ENCODE data around the gene STRIP1.

STRIP1 gene, protein sequence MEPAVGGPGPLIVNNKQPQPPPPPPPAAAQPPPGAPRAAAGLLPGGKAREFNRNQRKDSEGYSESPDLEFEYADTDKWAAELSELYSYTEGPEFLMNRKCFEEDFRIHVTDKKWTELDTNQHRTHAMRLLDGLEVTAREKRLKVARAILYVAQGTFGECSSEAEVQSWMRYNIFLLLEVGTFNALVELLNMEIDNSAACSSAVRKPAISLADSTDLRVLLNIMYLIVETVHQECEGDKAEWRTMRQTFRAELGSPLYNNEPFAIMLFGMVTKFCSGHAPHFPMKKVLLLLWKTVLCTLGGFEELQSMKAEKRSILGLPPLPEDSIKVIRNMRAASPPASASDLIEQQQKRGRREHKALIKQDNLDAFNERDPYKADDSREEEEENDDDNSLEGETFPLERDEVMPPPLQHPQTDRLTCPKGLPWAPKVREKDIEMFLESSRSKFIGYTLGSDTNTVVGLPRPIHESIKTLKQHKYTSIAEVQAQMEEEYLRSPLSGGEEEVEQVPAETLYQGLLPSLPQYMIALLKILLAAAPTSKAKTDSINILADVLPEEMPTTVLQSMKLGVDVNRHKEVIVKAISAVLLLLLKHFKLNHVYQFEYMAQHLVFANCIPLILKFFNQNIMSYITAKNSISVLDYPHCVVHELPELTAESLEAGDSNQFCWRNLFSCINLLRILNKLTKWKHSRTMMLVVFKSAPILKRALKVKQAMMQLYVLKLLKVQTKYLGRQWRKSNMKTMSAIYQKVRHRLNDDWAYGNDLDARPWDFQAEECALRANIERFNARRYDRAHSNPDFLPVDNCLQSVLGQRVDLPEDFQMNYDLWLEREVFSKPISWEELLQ

GRCh38 chr1:110034451-110035235 lies at the start of gene STRIP1:
STRIP1 (plus strand) TSS chr1:110034624; CDS start chr1:110034638, 14 bp downstream.
- in situ Hi-C loops (cut with MboI; ENCODE audit: low sequenced_read_pairs) = no loop called here

GRCh38 chr1:109985247-109986053 lies 49.0 kb upstream of the STRIP1 start:
- in situ Hi-C loops (cut with MboI; ENCODE audit: low sequenced_read_pairs) = loop anchor here (5.0 to 10.0 kb wide), 3 partner anchors 208 to 441 kb away; partner anchors contain the start of genes GNAI3 and GSTM4

DNA sequence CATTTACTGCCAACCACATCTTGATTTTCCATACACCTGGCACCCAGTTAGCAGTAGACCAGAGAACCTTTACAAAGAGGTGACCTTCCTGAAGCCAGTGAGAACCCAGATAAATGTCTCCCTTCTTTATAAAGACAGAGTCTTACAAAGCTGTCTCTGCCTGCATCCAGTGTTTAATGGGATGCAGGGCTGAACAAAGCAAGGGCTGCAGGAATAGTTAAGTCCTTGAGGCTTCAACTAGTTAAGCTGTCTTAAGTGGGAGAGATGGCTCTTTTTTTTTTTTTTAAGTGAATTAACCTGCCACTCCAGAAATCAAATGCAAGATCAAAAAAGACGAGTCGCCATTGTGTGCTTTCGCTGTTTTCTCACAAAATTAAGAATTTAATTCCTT lies 48.4 kb upstream of the STRIP1 start:
- in situ Hi-C loops (cut with MboI; ENCODE audit: low sequenced_read_pairs) = loop anchor here (5.0 to 10.0 kb wide), 3 partner anchors 209 to 441 kb away; partner anchors contain the start of genes GNAI3 and GSTM4

DNA sequence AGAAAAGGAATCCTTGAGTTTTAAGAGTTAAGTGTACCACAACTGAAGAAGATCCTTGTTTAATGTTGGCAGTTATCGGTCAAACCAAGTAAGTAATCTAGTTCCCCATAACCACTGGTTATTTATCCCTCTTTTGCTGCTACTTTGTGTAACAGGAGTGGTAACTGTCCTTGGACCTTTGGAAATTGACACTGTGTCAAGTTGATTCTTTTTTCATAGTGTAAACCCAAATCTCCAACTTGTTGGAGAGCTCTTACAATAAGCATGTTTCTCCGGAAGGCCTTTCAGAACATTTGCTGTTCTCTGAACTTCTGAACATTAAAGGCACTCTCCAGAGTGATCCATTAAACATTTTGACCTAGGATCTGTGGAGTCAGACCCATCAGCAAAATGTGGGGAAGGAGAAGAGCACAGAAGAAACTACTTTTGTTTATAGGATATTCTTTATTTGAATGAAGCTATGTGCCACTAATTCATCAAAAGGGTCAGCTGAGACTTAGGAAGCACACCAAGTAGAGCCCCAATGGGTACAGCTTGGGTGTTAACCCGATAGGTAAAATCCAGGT lies 46.0 kb upstream of the STRIP1 start:
- in situ Hi-C loops (cut with MboI; ENCODE audit: low sequenced_read_pairs) = loop anchor here (5.0 to 10.0 kb wide), 3 partner anchors 211 to 444 kb away; partner anchors contain the start of genes GNAI3 and GSTM4

DNA sequence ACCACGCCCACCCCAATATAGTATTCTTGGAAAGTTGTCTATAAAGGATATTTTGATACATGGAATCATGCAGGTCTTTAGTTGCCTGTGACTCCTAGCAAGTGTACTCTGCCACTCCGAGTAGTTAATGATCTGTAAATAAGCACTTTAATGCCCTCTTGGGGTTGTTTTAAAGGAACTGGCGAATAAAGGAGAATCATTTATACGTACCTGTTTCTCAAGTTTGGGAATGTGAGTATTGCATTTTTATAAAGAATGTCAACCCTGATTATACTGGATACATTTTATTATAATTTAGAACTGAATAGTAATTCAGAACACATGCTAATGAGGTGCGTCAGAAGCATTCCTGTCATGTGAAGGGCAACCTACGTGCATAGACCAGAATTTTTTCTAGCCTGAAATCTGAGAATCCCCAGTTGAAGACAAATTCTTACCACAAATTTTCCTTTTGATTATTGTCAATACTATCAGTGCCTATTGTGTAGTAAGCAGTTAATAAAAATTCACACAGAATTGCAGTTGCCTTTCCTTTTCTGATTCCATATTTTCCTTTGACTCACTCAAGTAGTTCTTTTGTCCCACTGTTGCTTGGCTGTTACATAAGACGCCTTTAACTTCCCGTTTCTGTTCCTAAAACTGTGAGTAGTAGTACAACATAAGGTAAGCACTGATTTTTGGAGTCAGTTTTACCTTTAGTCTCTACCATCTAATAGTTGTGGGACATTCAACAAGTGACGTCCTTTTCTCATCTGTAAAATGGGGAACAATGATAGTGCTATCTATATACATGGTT lies 44.7 kb upstream of the STRIP1 start:
- in situ Hi-C loops (cut with MboI; ENCODE audit: low sequenced_read_pairs) = loop anchor here (5.0 to 10.0 kb wide), 3 partner anchors 212 to 445 kb away; partner anchors contain the start of genes GNAI3 and GSTM4

DNA sequence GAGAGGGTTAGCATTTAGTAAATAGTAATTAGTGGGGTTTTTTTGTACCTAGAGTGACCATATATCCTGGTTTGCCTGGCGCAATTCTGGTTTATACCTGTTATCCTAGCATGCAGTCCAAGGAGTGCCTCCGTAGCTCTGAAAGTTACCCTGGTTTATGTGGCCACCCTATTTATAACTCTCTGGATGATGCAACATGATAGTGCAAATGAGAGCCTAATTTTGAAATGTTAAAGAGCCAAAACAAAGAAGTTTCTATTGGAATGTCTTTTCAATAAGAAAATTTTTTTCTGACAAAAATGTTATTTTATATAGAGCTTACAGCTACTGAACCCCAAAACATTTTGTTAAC lies 44.1 kb upstream of the STRIP1 start:
- in situ Hi-C loops (cut with MboI; ENCODE audit: low sequenced_read_pairs) = no loop called here

GRCh38 chr1:109991400-109991925 lies 43.0 kb upstream of the STRIP1 start:
- in situ Hi-C loops (cut with MboI; ENCODE audit: low sequenced_read_pairs) = no loop called here

DNA sequence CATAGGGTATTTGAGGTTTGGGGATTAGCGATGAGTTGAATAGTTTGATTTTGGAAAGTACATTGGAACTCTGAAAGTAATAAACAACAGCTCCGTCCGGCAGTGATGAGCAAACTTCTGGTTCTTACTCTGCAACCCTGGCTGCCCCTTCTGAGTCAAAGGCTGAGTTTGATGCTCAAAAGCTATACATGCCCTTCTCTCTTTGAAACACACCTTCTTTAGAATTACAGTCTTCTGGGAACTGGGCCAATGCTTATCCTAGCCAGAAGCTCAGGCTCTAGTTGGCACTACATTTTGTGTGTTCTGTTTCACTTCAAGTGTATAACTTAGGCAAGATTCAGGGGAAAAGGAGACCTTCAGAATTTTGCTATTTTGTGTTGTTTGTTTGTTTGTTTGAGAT lies 40.5 kb upstream of the STRIP1 start:
- in situ Hi-C loops (cut with MboI; ENCODE audit: low sequenced_read_pairs) = no loop called here

DNA sequence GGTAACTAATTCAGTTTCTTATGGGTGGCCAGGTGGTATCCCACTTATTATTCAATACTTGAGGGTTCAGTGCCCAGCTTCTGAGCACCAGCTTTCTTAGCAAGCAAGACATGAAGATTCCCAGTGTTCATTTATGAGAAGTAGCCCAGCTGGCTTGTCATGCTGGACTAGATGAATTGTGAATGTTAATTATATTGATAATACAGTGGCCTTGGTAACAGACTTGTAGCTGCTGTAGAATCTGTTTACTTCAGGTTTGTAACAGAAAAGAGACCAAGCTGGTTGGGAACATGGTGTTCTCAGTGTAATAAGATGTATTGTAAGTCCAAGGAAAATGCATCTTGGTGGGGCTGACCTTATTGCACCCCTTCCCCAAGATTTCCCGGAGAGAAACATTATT lies 39.8 kb upstream of the STRIP1 start:
- in situ Hi-C loops (cut with MboI; ENCODE audit: low sequenced_read_pairs) = no loop called here

DNA sequence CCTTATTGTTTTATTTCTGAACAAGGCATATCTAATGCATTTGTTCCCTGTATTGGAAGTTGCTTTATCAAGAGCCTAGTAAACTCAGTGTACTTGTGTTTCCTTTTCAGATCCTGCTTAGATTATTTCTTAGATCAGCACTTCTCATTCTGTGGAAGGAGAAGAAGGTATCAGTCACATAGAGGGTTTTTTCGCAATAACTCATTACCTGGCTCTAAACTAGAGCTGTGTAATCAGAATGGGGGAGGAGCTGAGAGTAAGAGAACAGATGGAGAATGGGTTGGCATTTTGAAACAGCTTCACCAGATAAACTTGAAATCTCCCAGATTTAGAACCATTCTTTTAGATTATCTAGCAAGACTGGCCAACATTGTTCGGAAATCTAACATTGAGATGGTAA lies 38.9 kb upstream of the STRIP1 start:
- in situ Hi-C loops (cut with MboI; ENCODE audit: low sequenced_read_pairs) = no loop called here

- in situ Hi-C loops (cut with MboI; ENCODE audit: low sequenced_read_pairs) = no loop called here
Observed at GRCh38 chr1:109996476-109996875, 37.9 kb upstream of the STRIP1 start.

- in situ Hi-C loops (cut with MboI; ENCODE audit: low sequenced_read_pairs) = no loop called here
Observed at GRCh38 chr1:109997204-109997866, 37.1 kb upstream of the STRIP1 start.

DNA sequence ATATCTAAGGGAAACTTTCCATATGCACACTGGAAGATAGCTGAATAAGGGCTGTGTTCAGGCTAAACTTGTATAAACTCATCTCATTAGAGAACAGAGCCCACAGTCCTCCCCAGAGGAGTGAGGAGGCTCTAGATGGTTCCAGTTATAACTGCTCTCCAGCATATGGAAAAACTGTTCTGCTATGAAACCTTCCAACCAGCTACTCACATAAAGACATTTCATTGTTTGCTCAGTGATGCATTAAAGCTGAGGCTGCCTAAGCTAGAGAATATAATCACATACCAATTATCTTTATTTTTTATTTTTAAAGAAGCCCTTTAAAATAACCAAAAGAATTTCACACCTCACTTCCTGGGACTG lies 36.6 kb upstream of the STRIP1 start:
- in situ Hi-C loops (cut with MboI; ENCODE audit: low sequenced_read_pairs) = no loop called here

- in situ Hi-C loops (cut with MboI; ENCODE audit: low sequenced_read_pairs) = no loop called here
Observed at GRCh38 chr1:110002695-110003094, 31.7 kb upstream of the STRIP1 start.

DNA sequence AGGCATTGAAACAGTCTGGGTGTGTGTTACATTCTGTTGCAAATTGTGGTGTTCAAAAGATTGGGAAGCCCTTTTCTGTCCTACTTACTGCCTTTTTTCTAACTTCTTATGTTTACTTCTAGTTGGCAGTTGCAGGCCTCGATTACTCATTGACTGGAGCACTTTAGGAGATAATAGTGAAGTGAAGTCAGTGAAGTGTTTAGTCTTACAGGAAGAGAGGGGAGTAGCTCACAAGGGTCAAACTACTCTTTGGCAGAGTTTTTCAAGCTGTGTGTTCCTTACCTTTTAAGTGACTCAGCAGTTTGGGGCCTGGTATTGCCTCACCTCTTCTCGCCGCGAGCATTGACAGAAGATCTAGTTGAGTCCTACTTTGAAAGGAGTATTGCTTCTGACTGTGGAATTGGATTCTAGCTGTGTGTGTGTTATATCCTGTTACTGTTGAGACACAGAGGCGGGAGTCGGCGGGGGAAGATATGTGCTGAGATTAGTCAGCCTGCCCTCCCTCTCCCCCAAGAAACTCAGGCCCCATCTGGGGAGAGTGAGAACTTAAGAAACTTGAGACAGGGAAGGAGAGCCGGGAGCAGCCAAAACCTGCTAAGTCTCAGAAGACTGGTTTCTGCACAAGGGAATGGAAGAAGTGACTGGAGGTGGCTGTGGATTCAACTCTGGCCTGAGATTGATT lies 30.5 kb upstream of the STRIP1 start:
- in situ Hi-C loops (cut with MboI; ENCODE audit: low sequenced_read_pairs) = no loop called here

DNA sequence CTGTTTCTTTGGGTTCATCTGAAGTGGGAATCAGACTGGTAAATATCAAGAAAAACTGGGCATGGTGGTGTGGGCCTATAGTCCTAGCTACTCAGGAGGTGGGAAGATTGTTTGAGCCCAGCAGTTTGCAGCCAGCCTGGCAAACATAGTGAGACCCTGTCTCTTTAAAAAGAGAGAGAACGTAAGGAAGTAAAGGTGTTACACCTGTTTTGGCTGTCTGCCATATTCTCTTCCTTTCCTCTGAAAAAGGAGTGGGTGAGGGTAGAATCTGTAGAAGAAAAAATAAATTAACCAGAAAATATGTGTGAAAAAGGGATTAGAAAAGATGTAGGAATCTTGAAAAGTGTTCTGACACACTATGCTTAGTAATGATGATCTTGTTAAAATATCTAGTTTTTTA lies 29.8 kb upstream of the STRIP1 start:
- in situ Hi-C loops (cut with MboI; ENCODE audit: low sequenced_read_pairs) = no loop called here

DNA sequence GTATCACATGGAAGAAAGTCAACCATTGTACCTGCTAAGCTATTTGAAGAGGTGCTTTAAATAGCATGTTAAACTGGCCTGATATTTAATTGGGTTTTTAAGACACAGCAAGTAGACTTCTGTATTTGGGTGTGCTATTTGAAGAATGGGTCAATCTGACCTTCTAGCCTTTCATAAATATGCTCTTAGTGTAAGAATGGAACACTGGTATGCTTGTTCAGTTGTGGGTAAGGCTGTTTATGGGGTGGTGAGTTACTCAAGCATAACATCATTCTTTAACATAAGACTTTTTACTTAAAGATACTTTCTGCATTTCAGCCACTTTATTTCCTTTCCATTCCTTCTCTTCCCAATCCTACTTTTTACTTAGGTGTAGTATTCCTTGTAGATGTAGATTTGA lies 28.5 kb upstream of the STRIP1 start:
- in situ Hi-C loops (cut with MboI; ENCODE audit: low sequenced_read_pairs) = no loop called here

DNA sequence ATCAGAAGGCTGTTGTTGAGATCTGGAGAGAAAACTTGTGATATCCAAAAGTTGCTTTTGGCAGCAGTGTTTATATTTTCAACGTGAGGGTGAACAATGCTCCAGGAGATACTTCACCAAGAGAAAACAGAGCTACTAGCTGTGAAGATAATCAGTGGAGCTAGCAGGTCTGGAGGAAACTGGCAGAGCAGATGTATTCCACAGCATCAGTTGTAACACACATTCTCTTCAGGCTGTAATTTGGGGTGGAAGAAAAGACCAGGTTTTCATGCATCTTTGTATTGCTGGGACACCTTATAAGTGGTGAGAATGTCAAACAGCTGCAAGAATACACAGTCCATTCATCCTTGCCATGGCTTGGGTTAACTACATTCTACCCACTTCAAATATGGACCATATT lies 27.9 kb upstream of the STRIP1 start:
- in situ Hi-C loops (cut with MboI; ENCODE audit: low sequenced_read_pairs) = no loop called here
